DOHH2 (cell line): ENCODE data around the gene BIRC3.

Source experiments
- H3F3A ChIP-seq: fragments of 200-600 bp; sonication (generic), shearing (Covaris generic); 2 replicates; pipeline ENCODE4 v1.6.0; 2016; ENCODE audit warnings: antibody characterized with exemption, mild to moderate bottlenecking; ENCODE audit not compliant: control insufficient read depth, insufficient read depth
- H3K27ac ChIP-seq: fragments of 200-600 bp; sonication (generic); 2 replicates; pipeline ENCODE4 v1.5.1; 2014; ENCODE audit warnings: low read depth, mild to moderate bottlenecking, low read length, moderate library complexity
- H3K27me3 ChIP-seq: fragments of 200-600 bp; sonication (generic); 2 replicates; pipeline ENCODE4 v1.6.1; 2014; ENCODE audit warnings: mild to moderate bottlenecking, low read length, mixed read lengths; ENCODE audit not compliant: control insufficient read depth
- H3K36me3 ChIP-seq: fragments of 200-600 bp; sonication (generic); 2 replicates; pipeline ENCODE4 v1.6.1; 2014; ENCODE audit warnings: mild to moderate bottlenecking, low read length, moderate library complexity, mixed read lengths; ENCODE audit not compliant: control insufficient read depth
- H3K4me1 ChIP-seq: fragments of 200-600 bp; sonication (generic); 2 replicates; pipeline ENCODE4 v1.6.1; 2014; ENCODE audit warnings: mild to moderate bottlenecking, low read length, mixed read lengths; ENCODE audit not compliant: control insufficient read depth
- H3K4me2 ChIP-seq: fragments of 200-600 bp; sonication (generic); 2 replicates; pipeline ENCODE4 v1.6.0; 2014; ENCODE audit warnings: mild to moderate bottlenecking, low read length, moderate library complexity
- H3K4me3 ChIP-seq: fragments of 200-600 bp; sonication (generic); 2 replicates; pipeline ENCODE4 v1.5.1; 2014; ENCODE audit warnings: mild to moderate bottlenecking, low read length, mixed read lengths
- H3K79me2 ChIP-seq: fragments of 200-600 bp; sonication (generic); 2 replicates; pipeline ENCODE4 v1.6.1; 2014; ENCODE audit warnings: mild to moderate bottlenecking, low read length, mixed read lengths; ENCODE audit not compliant: control insufficient read depth
- H3K9me2 ChIP-seq: fragments of 200-600 bp; sonication (generic); replicated peaks from 2 replicates; pipeline ENCODE4 v1.6.1; 2014; ENCODE audit warnings: mild to moderate bottlenecking, low read length, mixed read lengths; ENCODE audit not compliant: control insufficient read depth
- H3K9me3 ChIP-seq: fragments of 200-600 bp; sonication (generic); 2 replicates; pipeline ENCODE4 v1.6.1; 2014; ENCODE audit warnings: antibody characterized with exemption, low read length, mixed read lengths; ENCODE audit not compliant: control insufficient read depth, insufficient read depth
- H4K20me1 ChIP-seq: fragments of 200-600 bp; sonication (generic); 2 replicates; pipeline ENCODE4 v1.6.0; 2014; ENCODE audit warnings: low read depth, mild to moderate bottlenecking, antibody characterized with exemption, low read length, moderate library complexity; ENCODE audit not compliant: control insufficient read depth, insufficient read depth
- EZH2phosphoT487 ChIP-seq: fragments of 200-600 bp; sonication (generic); IDR thresholded peaks from 2 replicates; pipeline ENCODE4 v1.6.1; 2017; ENCODE audit warnings: borderline replicate concordance, mild to moderate bottlenecking, antibody characterized with exemption, low read length, moderate library complexity, mixed read lengths
- TF ChIP-seq, protein P1 (sequence below): fragments of 200-600 bp; sonication (generic); IDR thresholded peaks from one replicate; pipeline ENCODE4 v1.5.1; 2014; ENCODE audit warnings: antibody characterized with exemption, mild to moderate bottlenecking, low read depth, low read length; ENCODE audit not compliant: poor library complexity, severe bottlenecking

BIRC3 gene

DNA sequence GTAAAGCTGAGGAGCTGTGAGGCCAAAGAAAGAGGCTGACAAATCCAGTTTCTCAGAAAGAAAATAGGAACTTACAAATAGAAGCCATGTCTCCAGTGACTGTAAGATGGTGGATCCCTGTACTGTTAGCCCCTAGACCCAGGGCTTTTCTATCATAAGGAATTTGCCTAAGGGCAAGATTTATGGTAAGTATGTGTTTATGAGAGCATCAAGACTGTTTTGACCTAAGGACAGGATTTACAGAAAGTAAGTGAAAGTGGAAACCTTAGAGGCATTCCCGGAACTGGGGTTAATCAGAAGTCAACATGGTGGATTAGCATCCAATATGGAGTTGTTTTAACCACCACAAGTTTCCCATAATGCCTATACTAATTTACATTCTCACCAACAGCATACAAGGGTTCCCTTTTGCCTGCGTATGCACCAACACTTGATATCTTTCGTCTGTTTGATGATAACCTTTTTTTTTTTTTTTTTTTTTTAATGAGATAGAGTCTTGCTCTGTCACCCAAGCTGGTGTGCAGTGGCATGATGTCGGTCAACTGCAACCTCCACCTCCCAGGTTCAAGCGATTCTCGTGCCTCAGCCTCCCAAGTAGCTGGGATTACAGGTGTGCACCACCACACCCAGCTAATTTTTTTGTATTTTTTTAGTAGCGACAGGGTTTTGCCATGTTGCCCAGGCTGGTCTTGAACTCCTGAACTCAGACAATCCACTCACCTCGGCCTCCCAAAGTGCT lies 69.9 kb downstream of the BIRC3 start:
- no peak overlapping the region for H3K4me3 ChIP-seq
- H3K9me3 ChIP-seq, result no peaks in the 10 kb centered on the region
- TF ChIP-seq, protein P1, sequence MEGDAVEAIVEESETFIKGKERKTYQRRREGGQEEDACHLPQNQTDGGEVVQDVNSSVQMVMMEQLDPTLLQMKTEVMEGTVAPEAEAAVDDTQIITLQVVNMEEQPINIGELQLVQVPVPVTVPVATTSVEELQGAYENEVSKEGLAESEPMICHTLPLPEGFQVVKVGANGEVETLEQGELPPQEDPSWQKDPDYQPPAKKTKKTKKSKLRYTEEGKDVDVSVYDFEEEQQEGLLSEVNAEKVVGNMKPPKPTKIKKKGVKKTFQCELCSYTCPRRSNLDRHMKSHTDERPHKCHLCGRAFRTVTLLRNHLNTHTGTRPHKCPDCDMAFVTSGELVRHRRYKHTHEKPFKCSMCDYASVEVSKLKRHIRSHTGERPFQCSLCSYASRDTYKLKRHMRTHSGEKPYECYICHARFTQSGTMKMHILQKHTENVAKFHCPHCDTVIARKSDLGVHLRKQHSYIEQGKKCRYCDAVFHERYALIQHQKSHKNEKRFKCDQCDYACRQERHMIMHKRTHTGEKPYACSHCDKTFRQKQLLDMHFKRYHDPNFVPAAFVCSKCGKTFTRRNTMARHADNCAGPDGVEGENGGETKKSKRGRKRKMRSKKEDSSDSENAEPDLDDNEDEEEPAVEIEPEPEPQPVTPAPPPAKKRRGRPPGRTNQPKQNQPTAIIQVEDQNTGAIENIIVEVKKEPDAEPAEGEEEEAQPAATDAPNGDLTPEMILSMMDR, result no peak
- no peak for TF ChIP-seq EZH2phosphoT487
- H3K4me2 ChIP-seq, result no peak overlapping the region
- 0 out of 2 replicates have a peak, but pooled peaks cover 2% of the 10 kb centered on the region for H3K36me3 ChIP-seq
- H3K27me3 ChIP-seq, result no peaks in the 10 kb centered on the region
- H3K27ac ChIP-seq, result no peak overlapping the region
- H3K4me1 ChIP-seq, result no peaks in the 10 kb centered on the region
- H3F3A ChIP-seq, result no peaks in the 10 kb centered on the region
- no peaks in the 10 kb centered on the region for H3K79me2 ChIP-seq
- H3K9me2 ChIP-seq, result no peaks in the 10 kb centered on the region
- H4K20me1 ChIP-seq, result no peaks in the 10 kb centered on the region
